Fibroblast of lung (primary cell): ENCODE results near the gene ARL5B. TPM values are rescaled to one million over a fixed set of nuclear protein-coding genes. Genes with fewer than 3 reads are reported as not detected.

Source experiments
- DNase-seq, 2 donors: peaks; one replicate each; pipeline versions ENCODE4 v3.0.0 to v3.0.0-alpha.2; 2010; ENCODE audit warnings: low read depth in 2 of 2
- H2AFZ ChIP-seq: 2 replicates; pipeline ENCODE4 v1.5.1; 2012; ENCODE audit warnings: low read length, control low read depth, inconsistent platforms
- H3K27ac ChIP-seq: 2 replicates; pipeline ENCODE4 v1.5.1; 2011; ENCODE audit warnings: low read length, control low read depth; ENCODE audit not compliant: insufficient read depth
- H3K27me3 ChIP-seq: 2 replicates; pipeline ENCODE4 v1.5.1; 2011; ENCODE audit warnings: mild to moderate bottlenecking, low read length; ENCODE audit not compliant: control insufficient read depth, insufficient read depth
- H3K36me3 ChIP-seq: 2 replicates; pipeline ENCODE4 v1.5.1; 2011; ENCODE audit warnings: low read length; ENCODE audit not compliant: control insufficient read depth, insufficient read depth
- H3K4me1 ChIP-seq: 2 replicates; pipeline ENCODE4 v1.5.1; 2011; ENCODE audit warnings: low read length; ENCODE audit not compliant: control insufficient read depth, insufficient read depth; ENCODE audit errors: extremely low read depth
- H3K4me2 ChIP-seq: 2 replicates; pipeline ENCODE4 v1.5.1; 2011; ENCODE audit warnings: low read length, control low read depth; ENCODE audit not compliant: insufficient read depth; ENCODE audit errors: extremely low read depth
- H3K4me3 ChIP-seq, 4 experiments: fragments of 200-600 bp in 1 of 4; sonication (generic) in 1 of 4; replicated peaks in 1 of 4; 2 replicates each; pipeline ENCODE4 v1.5.1; 2011 to 2016; ENCODE audit warnings: low read length in 4 of 4, low read depth in 3 of 4, mild to moderate bottlenecking in 3 of 4, control low read depth in 2 of 4, inconsistent platforms in 1 of 4, mixed read lengths in 1 of 4; ENCODE audit not compliant: insufficient read depth in 1 of 4; ENCODE audit errors: control extremely low read depth in 1 of 4
- H3K79me2 ChIP-seq: 2 replicates; pipeline ENCODE4 v1.5.1; 2012; ENCODE audit warnings: mild to moderate bottlenecking, low read length, inconsistent platforms; ENCODE audit not compliant: control insufficient read depth, insufficient read depth
- H3K9ac ChIP-seq: 2 replicates; pipeline ENCODE4 v1.5.1; 2011; ENCODE audit warnings: mild to moderate bottlenecking, low read length, control low read depth; ENCODE audit not compliant: insufficient read depth
- H3K9me3 ChIP-seq: 2 replicates; pipeline ENCODE4 v1.5.1; 2012; ENCODE audit warnings: low read depth, low read length; ENCODE audit not compliant: control insufficient read depth, insufficient read depth
- H4K20me1 ChIP-seq: 2 replicates; pipeline ENCODE4 v1.5.1; 2011; ENCODE audit warnings: low read length; ENCODE audit not compliant: control insufficient read depth, insufficient read depth; ENCODE audit errors: extremely low read depth
- EZH2 ChIP-seq: IDR thresholded peaks from 2 replicates; pipeline ENCODE4 v1.5.1; 2012; ENCODE audit warnings: low read length, control low read depth, mild to moderate bottlenecking; ENCODE audit errors: missing control alignments
- polyA plus RNA-seq, 2 donors: library from polyadenylated mRNA; depleted of rRNA in 1 of 2; stranded (reverse) in 1 of 2; unstranded in 1 of 2; fragments of >200 nt; gene quantifications; 2 replicates each; pipeline ENCODE4 v1.2.1, GENCODE V29; 2011 to 2012; ENCODE audit warnings: missing spikeins in 1 of 2
- total RNA-seq: library from RNA; depleted of rRNA; stranded (reverse); fragments of >200 nt; gene quantifications from 2 replicates; pipeline ENCODE4 v1.2.1, GENCODE V29; 2014
- TF ChIP-seq, protein P1 (sequence below), 2 donors: IDR thresholded peaks in 1 of 2; conservative IDR thresholded peaks in 1 of 2; 1 replicate in 1 of 2; 2 replicates in 1 of 2; pipeline ENCODE4 v1.5.1; 2011 to 2012; ENCODE audit warnings: low read length in 2 of 2, control low read depth in 1 of 2, inconsistent platforms in 1 of 2, low read depth in 1 of 2, mild to moderate bottlenecking in 1 of 2

ARL5B gene
- total and polyA plus RNA-seq, 2 donors (not counting 1 experiment from before 2014, with no cell fraction given): 8.7 to 8.8 TPM

GRCh38 chr10:18684416-18684815 lies 25.2 kb downstream of the ARL5B start:
- Histone ChIP-seq H3K27ac (no peak overlapping the region), H3K27me3 (no peaks in the 10 kb centered on the region), H3K4me1 (peaks cover 9% of the 10 kb centered on the region), H3K9me3 (no peaks in the 10 kb centered on the region), H3K79me2 (no peaks in the 10 kb centered on the region), H3K9ac (no peak overlapping the region), H3K4me3 (no peak overlapping the region), H2AFZ (no peak overlapping the region), H3K36me3 (no peaks in the 10 kb centered on the region), H3K4me2 (no peak overlapping the region), H4K20me1 (no peaks in the 10 kb centered on the region)
- TF ChIP-seq, protein P1, sequence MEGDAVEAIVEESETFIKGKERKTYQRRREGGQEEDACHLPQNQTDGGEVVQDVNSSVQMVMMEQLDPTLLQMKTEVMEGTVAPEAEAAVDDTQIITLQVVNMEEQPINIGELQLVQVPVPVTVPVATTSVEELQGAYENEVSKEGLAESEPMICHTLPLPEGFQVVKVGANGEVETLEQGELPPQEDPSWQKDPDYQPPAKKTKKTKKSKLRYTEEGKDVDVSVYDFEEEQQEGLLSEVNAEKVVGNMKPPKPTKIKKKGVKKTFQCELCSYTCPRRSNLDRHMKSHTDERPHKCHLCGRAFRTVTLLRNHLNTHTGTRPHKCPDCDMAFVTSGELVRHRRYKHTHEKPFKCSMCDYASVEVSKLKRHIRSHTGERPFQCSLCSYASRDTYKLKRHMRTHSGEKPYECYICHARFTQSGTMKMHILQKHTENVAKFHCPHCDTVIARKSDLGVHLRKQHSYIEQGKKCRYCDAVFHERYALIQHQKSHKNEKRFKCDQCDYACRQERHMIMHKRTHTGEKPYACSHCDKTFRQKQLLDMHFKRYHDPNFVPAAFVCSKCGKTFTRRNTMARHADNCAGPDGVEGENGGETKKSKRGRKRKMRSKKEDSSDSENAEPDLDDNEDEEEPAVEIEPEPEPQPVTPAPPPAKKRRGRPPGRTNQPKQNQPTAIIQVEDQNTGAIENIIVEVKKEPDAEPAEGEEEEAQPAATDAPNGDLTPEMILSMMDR (conservative IDR thresholded peaks at IDR 0.05 in 1 of 2, IDR thresholded peaks at IDR 0.05 in 1 of 2; ENCODE audit: low read depth in 1 of 2, low read length in 2 of 2): no peak
- TF ChIP-seq EZH2: no peak
- DNase-seq: peak in 1 of 2 donors; percentile 69

- Histone ChIP-seq H4K20me1 (no peaks in the 10 kb centered on the region), H3K27ac (no peak overlapping the region), H3K4me3 (no peak overlapping the region)
Observed at GRCh38 chr10:18684953-18685352, 25.7 kb downstream of the ARL5B start.

GRCh38 chr10:18685555-18685954 lies 26.3 kb downstream of the ARL5B start:
- no peak overlapping the region for H3K4me3 ChIP-seq
- no peak overlapping the region for H3K9ac ChIP-seq
- H3K27me3 ChIP-seq: no peaks in the 10 kb centered on the region
- no peaks in the 10 kb centered on the region for H3K36me3 ChIP-seq
- no peak overlapping the region for H3K4me2 ChIP-seq
- H3K27ac ChIP-seq: no peak overlapping the region
- H2AFZ ChIP-seq: no peak overlapping the region
- no peaks in the 10 kb centered on the region for H3K9me3 ChIP-seq
- H3K79me2 ChIP-seq: no peaks in the 10 kb centered on the region
- DNase-seq: no peak
- H3K4me1 ChIP-seq: peaks cover 9% of the 10 kb centered on the region
- TF ChIP-seq, protein P1 (conservative IDR thresholded peaks at IDR 0.05 in 1 of 2, IDR thresholded peaks at IDR 0.05 in 1 of 2; ENCODE audit: low read depth in 1 of 2, low read length in 2 of 2): no peak
- TF ChIP-seq EZH2: no peak
- no peaks in the 10 kb centered on the region for H4K20me1 ChIP-seq

More at GRCh38 chr10:18684953-18685352, 25.7 kb downstream of the ARL5B start:
- no peak overlapping the region for H2AFZ ChIP-seq
- H3K4me2 ChIP-seq: no peak overlapping the region
- DNase-seq: no peak
- no peak overlapping the region for H3K9ac ChIP-seq
- TF ChIP-seq EZH2: no peak
- TF ChIP-seq, protein P1 (conservative IDR thresholded peaks at IDR 0.05 in 1 of 2, IDR thresholded peaks at IDR 0.05 in 1 of 2; ENCODE audit: low read depth in 1 of 2, low read length in 2 of 2): no peak
- no peaks in the 10 kb centered on the region for H3K79me2 ChIP-seq
- no peaks in the 10 kb centered on the region for H3K9me3 ChIP-seq
- no peaks in the 10 kb centered on the region for H3K27me3 ChIP-seq
- H3K4me1 ChIP-seq: peaks cover 9% of the 10 kb centered on the region
- H3K36me3 ChIP-seq: no peaks in the 10 kb centered on the region
